Mesenchymal stem cell (in vitro differentiated cells and primary cell): ENCODE results near the gene PBX3.

ENCODE experiments used
- DNase-seq: peaks from one replicate; pipeline ENCODE4 v3.0.0-alpha.2; 2013
- H2AFZ ChIP-seq: one replicate; pipeline ENCODE4 v1.6.1; 2013; ENCODE audit warnings: low read depth, mild to moderate bottlenecking, control low read depth, inconsistent platforms, low read length, moderate library complexity
- H2AK5ac ChIP-seq: 2 replicates; pipeline ENCODE4 v1.6.1; 2013; ENCODE audit warnings: low read length, moderate library complexity, mild to moderate bottlenecking, inconsistent platforms; ENCODE audit not compliant: severe bottlenecking
- H2BK120ac ChIP-seq: one replicate; pipeline ENCODE4 v1.6.1; 2013; ENCODE audit warnings: low read depth, mild to moderate bottlenecking, inconsistent platforms, low read length, moderate library complexity
- H2BK12ac ChIP-seq, 2 experiments: one replicate each; pipeline ENCODE4 v1.6.1; 2013; ENCODE audit warnings: inconsistent platforms in 2 of 2, low read length in 2 of 2, mild to moderate bottlenecking in 2 of 2, moderate library complexity in 2 of 2, control low read depth in 1 of 2
- H2BK15ac ChIP-seq: one replicate; pipeline ENCODE4 v1.6.1; 2013; ENCODE audit warnings: mild to moderate bottlenecking, low read depth, inconsistent platforms; ENCODE audit not compliant: poor library complexity, severe bottlenecking
- H2BK5ac ChIP-seq: 2 replicates; pipeline ENCODE4 v1.6.1; 2013; ENCODE audit warnings: low read depth, mild to moderate bottlenecking, low read length, control low read depth, inconsistent platforms; ENCODE audit not compliant: poor library complexity, severe bottlenecking
- H3K14ac ChIP-seq, 2 experiments: one replicate each; pipeline ENCODE4 v1.6.1; 2013; ENCODE audit warnings: inconsistent platforms in 2 of 2, low read length in 2 of 2, control low read depth in 1 of 2, mild to moderate bottlenecking in 1 of 2, moderate library complexity in 1 of 2
- H3K18ac ChIP-seq, 2 experiments: one replicate each; pipeline ENCODE4 v1.6.1; 2013; ENCODE audit warnings: inconsistent platforms in 2 of 2, low read length in 2 of 2, control low read depth in 1 of 2, low read depth in 1 of 2, mild to moderate bottlenecking in 1 of 2
- H3K23ac ChIP-seq, 2 experiments: one replicate each; pipeline ENCODE4 v1.6.1; 2013; ENCODE audit warnings: inconsistent platforms in 2 of 2, low read length in 2 of 2, mild to moderate bottlenecking in 2 of 2, moderate library complexity in 2 of 2, control low read depth in 1 of 2
- H3K27ac ChIP-seq: 2 replicates; pipeline ENCODE4 v1.5.1; 2013; ENCODE audit warnings: mild to moderate bottlenecking, moderate library complexity, low read length, control low read depth, inconsistent platforms; ENCODE audit not compliant: poor library complexity, severe bottlenecking
- H3K27me3 ChIP-seq, 2 experiments: 2 replicates each; pipeline versions ENCODE4 v1.6.1 to v1.7.0; 2013; ENCODE audit warnings: low read length in 2 of 2, mild to moderate bottlenecking in 2 of 2, moderate library complexity in 2 of 2, control low read depth in 1 of 2, inconsistent platforms in 1 of 2; ENCODE audit not compliant: control insufficient read depth in 1 of 2, insufficient read depth in 1 of 2
- H3K36me3 ChIP-seq, 2 experiments: 2 replicates each; pipeline versions ENCODE4 v1.6.1 to v1.7.0; 2013; ENCODE audit warnings: low read length in 2 of 2, control low read depth in 1 of 2, inconsistent platforms in 1 of 2, low read depth in 1 of 2, mild to moderate bottlenecking in 1 of 2; ENCODE audit not compliant: insufficient read depth in 2 of 2, control insufficient read depth in 1 of 2
- H3K4ac ChIP-seq, 2 experiments: one replicate each; pipeline ENCODE4 v1.6.1; 2013; ENCODE audit warnings: inconsistent platforms in 2 of 2, low read length in 2 of 2, mild to moderate bottlenecking in 2 of 2, moderate library complexity in 2 of 2, control low read depth in 1 of 2, low read depth in 1 of 2
- H3K4me1 ChIP-seq: 2 replicates; pipeline ENCODE4 v1.6.1; 2013; ENCODE audit warnings: low read depth, low read length, control low read depth; ENCODE audit not compliant: control insufficient read depth, insufficient read depth
- H3K4me2 ChIP-seq: 2 replicates; pipeline ENCODE4 v1.6.1; 2013; ENCODE audit warnings: low read length, mild to moderate bottlenecking, inconsistent platforms; ENCODE audit not compliant: poor library complexity, severe bottlenecking
- H3K4me3 ChIP-seq, 2 experiments: 2 replicates each; pipeline versions ENCODE4 v1.5.1 to v1.7.0; 2013; ENCODE audit warnings: low read length in 2 of 2, mild to moderate bottlenecking in 2 of 2, control low read depth in 1 of 2, low read depth in 1 of 2; ENCODE audit not compliant: insufficient read depth in 1 of 2
- H3K79me1 ChIP-seq: replicated peaks from 2 replicates; pipeline ENCODE4 v1.6.1; 2013; ENCODE audit warnings: mild to moderate bottlenecking, control low read depth, low read length, inconsistent platforms; ENCODE audit not compliant: poor library complexity, severe bottlenecking
- H3K9ac ChIP-seq: 2 replicates; pipeline ENCODE4 v1.7.0; 2013; ENCODE audit warnings: mild to moderate bottlenecking, low read length, moderate library complexity
- H3K9me3 ChIP-seq: 2 replicates; pipeline ENCODE4 v1.7.0; 2013; ENCODE audit warnings: mild to moderate bottlenecking, low read length; ENCODE audit not compliant: control insufficient read depth
- H4K8ac ChIP-seq: one replicate; pipeline ENCODE4 v1.6.1; 2013; ENCODE audit warnings: inconsistent platforms, mild to moderate bottlenecking, low read length, moderate library complexity
- H4K91ac ChIP-seq: one replicate; pipeline ENCODE4 v1.6.1; 2013; ENCODE audit warnings: mild to moderate bottlenecking, low read length, inconsistent platforms
- WGBS: methylation state at CpG from one replicate; pipeline ENCODE4 v1.1.7; 2013; ENCODE audit warnings: mixed read lengths; 5-methylcytosine and 5-hydroxymethylcytosine counted together

Gene PBX3

DNA sequence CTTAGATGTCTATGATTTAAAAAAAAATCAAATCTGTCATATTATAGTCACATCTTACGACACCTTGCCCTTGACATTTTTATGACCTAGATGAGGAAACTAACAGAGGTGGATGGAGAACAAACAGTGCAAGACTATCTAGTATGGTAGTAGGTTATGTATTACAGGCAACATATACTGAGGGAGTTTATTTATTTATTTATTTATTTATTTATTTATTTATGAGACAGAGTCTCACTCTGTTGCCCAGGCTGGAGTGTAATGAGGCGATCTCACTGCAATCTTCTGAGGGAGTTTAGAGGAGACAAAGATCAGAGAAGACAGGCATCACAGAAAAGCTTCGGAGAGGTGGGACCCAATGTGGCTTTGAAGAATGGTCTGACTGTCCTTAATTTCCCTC, 4.5 kb upstream of the PBX3 start:
- no peak for DNase-seq
- H3K9ac ChIP-seq, result no peak overlapping the region
- no peak overlapping the region for H3K23ac ChIP-seq
- H3K9me3 ChIP-seq, result no peaks in the 10 kb centered on the region
- H3K4me3 ChIP-seq, result no peak overlapping the region
- H3K27me3 ChIP-seq, result no peaks in the 10 kb centered on the region
- H4K8ac ChIP-seq, result no peak overlapping the region
- H3K79me1 ChIP-seq, result no peaks in the 10 kb centered on the region
- no peaks in the 10 kb centered on the region for H3K36me3 ChIP-seq
- no peak overlapping the region for H4K91ac ChIP-seq
- no peak overlapping the region for H3K14ac ChIP-seq
- H3K4ac ChIP-seq, result no peak overlapping the region
- no peak overlapping the region for H2BK15ac ChIP-seq
- H2AK5ac ChIP-seq, result no peak overlapping the region
- no peak overlapping the region for H3K18ac ChIP-seq
- no peak overlapping the region for H2BK120ac ChIP-seq
- no peaks in the 10 kb centered on the region for H3K4me1 ChIP-seq
- no peak overlapping the region for H2BK5ac ChIP-seq
- no peak overlapping the region for H3K27ac ChIP-seq
- H2AFZ ChIP-seq, result no peak overlapping the region
- no peak overlapping the region for H3K4me2 ChIP-seq
- H2BK12ac ChIP-seq, result no peak overlapping the region
- 100% methylated on average over 3 of the region's 3 CpGs for WGBS

DNA sequence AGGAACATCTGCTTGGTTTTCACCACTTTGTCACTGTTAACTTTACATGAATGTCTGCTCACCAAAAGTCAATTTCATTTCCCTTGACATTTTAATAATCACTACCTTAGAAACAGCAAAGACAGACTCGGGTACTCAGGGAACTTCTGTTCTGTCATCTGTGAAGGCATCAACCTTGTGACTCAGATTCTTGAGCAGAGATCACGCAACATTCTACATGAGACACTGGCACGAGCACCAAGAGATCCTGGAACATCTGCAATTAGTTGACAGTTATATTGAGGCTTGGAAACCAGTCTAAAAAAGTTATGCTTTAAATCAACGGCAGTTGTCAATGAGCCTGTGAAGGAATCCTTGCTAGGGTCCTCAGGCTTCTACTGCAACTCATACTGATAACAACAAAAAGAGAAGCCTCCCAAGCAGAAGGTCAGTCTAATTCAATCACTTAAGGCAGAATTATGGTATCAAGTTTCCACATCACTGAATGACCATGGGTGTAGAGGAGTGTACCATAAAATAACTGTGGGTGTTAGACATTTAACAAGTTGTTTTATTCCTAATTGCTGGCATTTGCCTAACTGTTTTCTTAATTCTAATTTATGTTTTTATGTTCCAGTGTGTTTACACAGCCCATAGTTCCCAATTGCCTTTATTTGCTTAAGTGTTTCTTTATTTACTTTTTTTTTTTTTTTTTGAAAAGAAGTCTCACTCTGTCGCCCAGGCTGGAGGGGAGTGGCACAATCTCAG, 3.3 kb upstream of the PBX3 start:
- peaks cover 4% of the 10 kb centered on the region for H3K79me1 ChIP-seq
- H2BK12ac ChIP-seq, result no peak overlapping the region

DNA sequence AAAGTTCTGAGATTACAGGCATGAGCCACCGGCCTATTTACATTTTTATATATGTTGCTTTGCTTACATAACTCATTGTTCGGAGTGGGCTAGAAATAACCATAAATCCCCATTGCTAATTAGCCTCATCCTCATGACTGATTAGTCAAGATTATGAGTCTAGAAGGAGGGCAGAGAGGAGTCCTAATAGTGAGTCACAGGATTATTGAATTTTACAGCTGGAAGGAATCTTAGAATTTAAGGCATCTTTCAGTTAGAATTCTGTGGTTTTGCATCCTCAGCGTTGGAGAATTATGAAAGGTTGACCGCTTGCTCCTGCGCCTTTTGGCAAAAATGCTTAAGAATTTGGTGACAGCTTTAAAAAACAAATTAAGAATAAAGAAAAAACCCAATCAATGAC, 2.6 kb upstream of the PBX3 start:
- H3K14ac ChIP-seq, result no peak overlapping the region
- H2BK120ac ChIP-seq, result no peak overlapping the region
- no peak overlapping the region for H2BK5ac ChIP-seq
- peak overlapping the region; percentile 75 for H3K9ac ChIP-seq
- H3K23ac ChIP-seq, result no peak overlapping the region
- H2BK12ac ChIP-seq, result no peak overlapping the region
- 14% methylated on average over 1 of the region's 5 CpGs for WGBS
- H2AFZ ChIP-seq, result no peak overlapping the region
- H4K91ac ChIP-seq, result no peak overlapping the region
- H3K4me1 ChIP-seq, result no peaks in the 10 kb centered on the region
- H3K27me3 ChIP-seq, result no peaks in the 10 kb centered on the region
- no peak overlapping the region for H3K4ac ChIP-seq
- peaks cover 4% of the 10 kb centered on the region for H3K79me1 ChIP-seq
- no peak overlapping the region for H3K18ac ChIP-seq
- DNase-seq, result peak; percentile 42
- H3K36me3 ChIP-seq, result no peaks in the 10 kb centered on the region
- no peaks in the 10 kb centered on the region for H3K9me3 ChIP-seq
- no peak overlapping the region for H2BK15ac ChIP-seq
- H2AK5ac ChIP-seq, result no peak overlapping the region
- no peak overlapping the region for H3K27ac ChIP-seq
- no peak overlapping the region for H4K8ac ChIP-seq
- H3K4me2 ChIP-seq, result no peak overlapping the region
- H3K4me3 ChIP-seq, result no peak overlapping the region

More for the DNA sequence above, 3.3 kb upstream of the PBX3 start:
- Histone ChIP-seq H2BK15ac (no peak overlapping the region), H3K4me3 (no peak overlapping the region), H4K8ac (no peak overlapping the region), H3K27ac (no peak overlapping the region), H3K9me3 (no peaks in the 10 kb centered on the region), H4K91ac (no peak overlapping the region), H3K18ac (no peak overlapping the region), H3K36me3 (no peaks in the 10 kb centered on the region), H3K4ac (no peak overlapping the region), H2BK5ac (no peak overlapping the region), H3K9ac (peak overlapping the region; percentile 17), H3K4me1 (no peaks in the 10 kb centered on the region), H3K4me2 (no peak overlapping the region), H3K23ac (no peak overlapping the region), H2AFZ (no peak overlapping the region), H2BK120ac (no peak overlapping the region), H2AK5ac (no peak overlapping the region), H3K27me3 (no peaks in the 10 kb centered on the region), H3K14ac (no peak overlapping the region)
- 59% methylated on average over 5 of the region's 5 CpGs for whole genome bisulfite sequencing
- peak; percentile 35 for DNase-seq

DNA sequence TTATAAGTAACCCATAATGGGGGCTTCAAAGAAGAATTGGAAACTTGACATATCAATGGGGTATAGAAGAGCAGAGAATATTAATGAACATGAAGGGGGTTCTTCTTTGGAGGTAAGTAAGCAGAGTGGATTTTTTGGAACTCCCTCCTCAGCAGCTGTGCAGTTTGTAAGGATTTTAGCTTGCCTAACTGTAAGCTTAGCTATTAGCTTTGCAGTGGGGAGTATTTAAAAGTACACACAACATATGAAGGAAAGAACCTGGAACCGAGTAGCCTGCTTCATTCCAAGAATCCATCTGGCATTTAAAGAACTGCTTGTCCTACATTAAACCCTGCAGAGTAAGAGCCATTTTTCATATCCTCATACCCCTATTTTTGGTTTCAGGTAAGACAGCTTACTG, 2.2 kb upstream of the PBX3 start:
- Histone ChIP-seq H4K91ac (no peak overlapping the region), H3K14ac (no peak overlapping the region)

More for the DNA sequence above, 2.2 kb upstream of the PBX3 start:
- Histone ChIP-seq H3K4me3 (peak overlapping the region in 1 of 2 experiments; percentile 84), H2BK15ac (no peak overlapping the region), H3K4ac (no peak overlapping the region), H2AK5ac (no peak overlapping the region), H3K27ac (peak overlapping the region; percentile 69), H2BK12ac (no peak overlapping the region), H3K79me1 (peaks cover 4% of the 10 kb centered on the region), H2BK5ac (no peak overlapping the region), H3K23ac (no peak overlapping the region), H3K9me3 (no peaks in the 10 kb centered on the region), H3K4me2 (no peak overlapping the region), H3K36me3 (no peaks in the 10 kb centered on the region), H3K18ac (no peak overlapping the region), H4K8ac (no peak overlapping the region), H3K4me1 (no peaks in the 10 kb centered on the region), H3K27me3 (no peaks in the 10 kb centered on the region), H2AFZ (no peak overlapping the region), H2BK120ac (no peak overlapping the region), H3K9ac (peak overlapping the region; percentile 75)
- no peak for DNase-seq
- no CpG with 5 or more reads among the region's 1 CpG for WGBS
